Keratinocyte (primary cell): ENCODE results near the gene EPB41L2. TPM values are rescaled to one million over a fixed set of nuclear protein-coding genes. Genes with fewer than 3 reads are reported as not detected.

Experiments used
- DNase-seq: peaks from one replicate; pipeline ENCODE4 v3.0.0-alpha.2; 2011; ENCODE audit warnings: low read depth, missing footprints, low spot score
- FAIRE-seq: peaks from 2 replicates; lab custom pipeline; 2011; peaks lifted over from hg19 to GRCh38; lab: Jason Lieb, UNC
- H2AFZ ChIP-seq: 2 replicates; pipeline ENCODE4 v1.6.0; 2012; ENCODE audit warnings: low read length, control low read depth, inconsistent platforms; ENCODE audit not compliant: control insufficient read depth
- H3K27ac ChIP-seq: 2 replicates; pipeline ENCODE4 v1.5.1; 2011; ENCODE audit warnings: low read length; ENCODE audit not compliant: control insufficient read depth, insufficient read depth
- H3K27me3 ChIP-seq: 3 replicates; pipeline ENCODE4 v1.6.0; 2011; ENCODE audit warnings: low read length; ENCODE audit not compliant: control insufficient read depth, insufficient read depth; ENCODE audit errors: extremely low read depth
- H3K36me3 ChIP-seq, 2 experiments: 2 replicates in 1 of 2; 3 replicates in 1 of 2; pipeline ENCODE4 v1.5.1; 2011; ENCODE audit warnings: low read length in 2 of 2, mild to moderate bottlenecking in 1 of 2; ENCODE audit not compliant: control insufficient read depth in 2 of 2, insufficient read depth in 2 of 2; ENCODE audit errors: extremely low read depth in 1 of 2
- H3K4me1 ChIP-seq: 3 replicates; pipeline ENCODE4 v1.5.1; 2011; ENCODE audit warnings: low read length; ENCODE audit not compliant: control insufficient read depth, insufficient read depth; ENCODE audit errors: extremely low read depth
- H3K4me2 ChIP-seq: 3 replicates; pipeline ENCODE4 v1.6.0; 2011; ENCODE audit warnings: low read depth, low read length; ENCODE audit not compliant: control insufficient read depth, insufficient read depth; ENCODE audit errors: extremely low read depth
- H3K4me3 ChIP-seq, 3 experiments: fragments of 200-600 bp in 1 of 3; sonication (generic) in 1 of 3; 2 replicates in 2 of 3; 3 replicates in 1 of 3; pipeline ENCODE4 v1.5.1; 2011 to 2016; ENCODE audit warnings: low read length in 3 of 3, mild to moderate bottlenecking in 3 of 3, control low read depth in 2 of 3, inconsistent platforms in 1 of 3, low read depth in 1 of 3, mixed read lengths in 1 of 3, mixed run types in 1 of 3, moderate library complexity in 1 of 3; ENCODE audit not compliant: control insufficient read depth in 2 of 3, insufficient read depth in 2 of 3; ENCODE audit errors: extremely low read depth in 1 of 3
- H3K79me2 ChIP-seq: 2 replicates; pipeline ENCODE4 v1.6.0; 2012; ENCODE audit warnings: low read length; ENCODE audit not compliant: control insufficient read depth, insufficient read depth
- H3K9ac ChIP-seq: 3 replicates; pipeline ENCODE4 v1.6.0; 2011; ENCODE audit warnings: low read length; ENCODE audit not compliant: control insufficient read depth, insufficient read depth; ENCODE audit errors: extremely low read depth
- H3K9me1 ChIP-seq: 3 replicates; pipeline ENCODE4 v1.6.0; 2011; ENCODE audit warnings: low read length; ENCODE audit not compliant: control insufficient read depth, insufficient read depth; ENCODE audit errors: extremely low read depth
- H3K9me3 ChIP-seq: 2 replicates; pipeline ENCODE4 v1.5.1; 2012; ENCODE audit warnings: low read depth, low read length; ENCODE audit not compliant: control insufficient read depth
- H4K20me1 ChIP-seq: 3 replicates; pipeline ENCODE4 v1.6.0; 2011; ENCODE audit warnings: low read length; ENCODE audit not compliant: control insufficient read depth, insufficient read depth; ENCODE audit errors: extremely low read depth
- EZH2 ChIP-seq: IDR thresholded peaks from one replicate; pipeline ENCODE4 v1.6.1; 2012; ENCODE audit warnings: inconsistent platforms, mild to moderate bottlenecking, low read length, moderate library complexity
- dilution Hi-C: fragments of 300-500 bp; cut with MboI; formaldehyde crosslinking; loops from one replicate; pipeline ENCODE4 v1.7.0; 2020; ENCODE audit warnings: low sequenced_read_pairs; ENCODE audit not compliant: extremely low pct_ligation_motif_present
- polyA plus RNA-seq, 5 experiments: library from polyadenylated mRNA; depleted of rRNA in 3 of 5; stranded (reverse) in 3 of 5; stranded (forward) in 1 of 5; unstranded in 1 of 5; fragments of >200 nt; gene quantifications; 1 replicate in 1 of 5; 2 replicates in 3 of 5; 3 replicates in 1 of 5; pipeline versions ENCODE4 v1.2.1 to v1.2.3, GENCODE V29; 2011 to 2012; ENCODE audit warnings: missing spikeins in 2 of 5, low read depth in 1 of 5, low replicate concordance in 1 of 5
- TF ChIP-seq, protein P1 (sequence below), 3 experiments: IDR thresholded peaks in 1 of 3; conservative IDR thresholded peaks in 1 of 3; optimal IDR thresholded peaks in 1 of 3; 2 replicates in 2 of 3; 3 replicates in 1 of 3; pipeline versions ENCODE3 to v1.5.1; 2011; ENCODE audit warnings: low read length in 3 of 3, mild to moderate bottlenecking in 3 of 3, moderate library complexity in 2 of 3, control low read depth in 1 of 3, inconsistent platforms in 1 of 3; ENCODE audit not compliant: insufficient read depth in 2 of 3; ENCODE audit errors: extremely low read depth in 1 of 3

Gene EPB41L2
- polyA plus RNA-seq, 1 donor (not counting 4 experiments of a cell fraction or from before 2014, with no cell fraction given) = 22.0 TPM

GRCh38 chr6:130893277-130893676, 169.8 kb downstream of the EPB41L2 start:
- no peaks in the 10 kb centered on the region for H3K79me2 ChIP-seq
- no peaks in the 10 kb centered on the region for H3K9me3 ChIP-seq

DNA sequence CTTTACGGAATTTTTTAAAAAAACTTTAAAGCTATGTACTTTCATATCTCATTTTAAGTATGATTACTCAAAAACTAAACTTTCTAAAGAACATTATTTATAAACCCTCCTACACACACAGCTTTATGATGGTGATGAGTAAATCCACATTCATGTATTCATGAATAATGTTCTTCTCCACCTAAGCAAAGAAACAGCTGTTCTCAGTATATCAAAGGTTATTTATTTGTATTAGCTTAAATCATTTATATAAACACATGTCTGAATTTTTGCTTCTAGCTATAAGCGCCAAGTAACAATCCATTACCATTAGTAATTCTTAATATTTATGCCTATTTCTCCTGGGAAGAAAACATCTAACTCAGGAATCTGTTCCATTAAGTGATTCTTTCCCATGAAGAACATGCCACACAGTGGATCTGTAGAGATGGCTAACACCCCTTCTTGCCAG, 172.5 kb downstream of the EPB41L2 start:
- Histone ChIP-seq H3K4me3 (no peak overlapping the region), H3K79me2 (no peaks in the 10 kb centered on the region), H2AFZ (no peak overlapping the region), H3K9me3 (no peaks in the 10 kb centered on the region), H3K27ac (no peak overlapping the region), H4K20me1 (no peaks in the 10 kb centered on the region), H3K9me1 (no peaks in the 10 kb centered on the region), H3K9ac (no peak overlapping the region), H3K4me1 (peaks cover 2% of the 10 kb centered on the region), H3K36me3 (peaks cover 0 to 2% of the 10 kb centered on the region in 2 experiments), H3K4me2 (no peak overlapping the region), H3K27me3 (no peaks in the 10 kb centered on the region)
- dilution Hi-C loops = no loop called here
- TF ChIP-seq, protein P1, sequence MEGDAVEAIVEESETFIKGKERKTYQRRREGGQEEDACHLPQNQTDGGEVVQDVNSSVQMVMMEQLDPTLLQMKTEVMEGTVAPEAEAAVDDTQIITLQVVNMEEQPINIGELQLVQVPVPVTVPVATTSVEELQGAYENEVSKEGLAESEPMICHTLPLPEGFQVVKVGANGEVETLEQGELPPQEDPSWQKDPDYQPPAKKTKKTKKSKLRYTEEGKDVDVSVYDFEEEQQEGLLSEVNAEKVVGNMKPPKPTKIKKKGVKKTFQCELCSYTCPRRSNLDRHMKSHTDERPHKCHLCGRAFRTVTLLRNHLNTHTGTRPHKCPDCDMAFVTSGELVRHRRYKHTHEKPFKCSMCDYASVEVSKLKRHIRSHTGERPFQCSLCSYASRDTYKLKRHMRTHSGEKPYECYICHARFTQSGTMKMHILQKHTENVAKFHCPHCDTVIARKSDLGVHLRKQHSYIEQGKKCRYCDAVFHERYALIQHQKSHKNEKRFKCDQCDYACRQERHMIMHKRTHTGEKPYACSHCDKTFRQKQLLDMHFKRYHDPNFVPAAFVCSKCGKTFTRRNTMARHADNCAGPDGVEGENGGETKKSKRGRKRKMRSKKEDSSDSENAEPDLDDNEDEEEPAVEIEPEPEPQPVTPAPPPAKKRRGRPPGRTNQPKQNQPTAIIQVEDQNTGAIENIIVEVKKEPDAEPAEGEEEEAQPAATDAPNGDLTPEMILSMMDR (optimal IDR thresholded peaks at IDR 0.05 in 1 of 3, IDR thresholded peaks at IDR 0.05 in 1 of 3, conservative IDR thresholded peaks at IDR 0.05 in 1 of 3; ENCODE audit: extremely low read depth in 1 of 3, insufficient read depth in 2 of 3, low read length in 3 of 3) = no peak
- TF ChIP-seq EZH2 = no peak
- DNase-seq (no peak), FAIRE-seq (no peak)

More at GRCh38 chr6:130893277-130893676, 169.8 kb downstream of the EPB41L2 start:
- H3K4me1 ChIP-seq = peaks cover 2% of the 10 kb centered on the region
- no peak overlapping the region for H3K9ac ChIP-seq
- H3K27ac ChIP-seq = no peak overlapping the region
- H2AFZ ChIP-seq = no peak overlapping the region
- DNase-seq = no peak
- no peak for FAIRE-seq
- H3K4me3 ChIP-seq = no peak overlapping the region
- H3K4me2 ChIP-seq = no peak overlapping the region
- no peaks in the 10 kb centered on the region for H3K27me3 ChIP-seq
- TF ChIP-seq EZH2 = no peak
- TF ChIP-seq, protein P1 (optimal IDR thresholded peaks at IDR 0.05 in 1 of 3, IDR thresholded peaks at IDR 0.05 in 1 of 3, conservative IDR thresholded peaks at IDR 0.05 in 1 of 3; ENCODE audit: extremely low read depth in 1 of 3, insufficient read depth in 2 of 3, low read length in 3 of 3) = no peak
- H3K9me1 ChIP-seq = no peaks in the 10 kb centered on the region
- dilution Hi-C loops = no loop called here
- H3K36me3 ChIP-seq = peaks cover 0 to 2% of the 10 kb centered on the region in 2 experiments
- H4K20me1 ChIP-seq = no peaks in the 10 kb centered on the region
